Transverse colon (tissue), 4 donors: Measurements from ENCODE around the gene MMRN2. TPM values are rescaled to one million over a fixed set of nuclear protein-coding genes. Genes with fewer than 3 reads are reported as not detected.

Source experiments
- DNase-seq: peaks from one replicate; pipeline ENCODE4 v3.0.0-alpha.2; 2019
- H3K27ac ChIP-seq, 4 donors: fragments of 200-600 bp; sonication (generic); 2 replicates each; pipeline ENCODE4 v1.5.1; 2016 to 2018; ENCODE audit warnings: inconsistent platforms in 4 of 4
- H3K27me3 ChIP-seq: fragments of 200-600 bp; sonication (generic); 2 replicates; pipeline ENCODE4 v1.5.1; 2017; ENCODE audit warnings: inconsistent platforms
- H3K36me3 ChIP-seq, 4 donors: fragments of 200-600 bp; sonication (generic); 2 replicates each; pipeline ENCODE4 v1.5.1; 2017 to 2019; ENCODE audit warnings: inconsistent platforms in 4 of 4
- H3K4me1 ChIP-seq, 4 donors: fragments of 200-600 bp; sonication (generic); 2 replicates each; pipeline ENCODE4 v1.5.1; 2017 to 2020; ENCODE audit warnings: inconsistent platforms in 4 of 4
- H3K4me3 ChIP-seq, 4 donors: fragments of 200-600 bp; sonication (generic); 1 replicate in 1 of 4; 2 replicates in 3 of 4; pipeline versions ENCODE4 v1.5.1 to v1.6.1; 2017 to 2019; ENCODE audit warnings: inconsistent platforms in 4 of 4
- H3K9me3 ChIP-seq, 2 donors: fragments of 200-600 bp; sonication (generic); 2 replicates each; pipeline ENCODE4 v1.5.1; 2017 to 2019; ENCODE audit warnings: inconsistent platforms in 2 of 2
- CTCF ChIP-seq, 5 experiments: fragments of 200-600 bp in 3 of 5; fragments of 450-650 bp in 2 of 5; sonication (generic) in 3 of 5; IDR thresholded peaks; 1 replicate in 2 of 5; 2 replicates in 3 of 5; pipeline ENCODE4 v1.5.1; 2016 to 2017; ENCODE audit warnings: antibody characterized with exemption in 5 of 5, inconsistent platforms in 3 of 5, mild to moderate bottlenecking in 2 of 5, moderate library complexity in 1 of 5
- EP300 ChIP-seq: sonication (generic); formaldehyde crosslinking; IDR thresholded peaks from one replicate; pipeline ENCODE4 v1.6.1; 2017; ENCODE audit warnings: antibody characterized with exemption, low read depth
- POLR2A ChIP-seq: fragments of 450-650 bp; IDR thresholded peaks from one replicate; pipeline ENCODE4 v1.6.1; 2016; ENCODE audit warnings: antibody characterized with exemption, mild to moderate bottlenecking, moderate library complexity
- POLR2AphosphoS5 ChIP-seq, 3 donors: sonication (generic); formaldehyde crosslinking; IDR thresholded peaks; one replicate each; pipeline ENCODE4 v1.6.1; 2016; ENCODE audit warnings: antibody characterized with exemption in 3 of 3
- WGBS, 2 donors: methylation state at CpG; one replicate each; pipeline ENCODE4 v1.1.5; 2018; ENCODE audit warnings: low coverage in 1 of 2; 5-methylcytosine and 5-hydroxymethylcytosine counted together
- in situ Hi-C, 4 donors: fragments of 200-750 bp; cut with MboI; loops; one replicate each; pipeline versions ENCODE4 v1.15.0 to v1.15.1; 2017; ENCODE audit warnings: low sequenced_read_pairs in 3 of 4, low pct_ligation_motif_present in 1 of 4, low pct_unique_long_range_greater_than_20kb in 1 of 4
- intact Hi-C: fragments of 100-400 bp; cut with DNase I; formaldehyde crosslinking; loops from one replicate; pipeline ENCODE4 v1.15.1; 2023; ENCODE audit warnings: low total_unique reads
- total RNA-seq, 4 donors: library from RNA; depleted of rRNA; stranded (reverse); fragments of >200 nt; gene quantifications; one replicate each; pipeline ENCODE4 v1.1.0, GENCODE V29; 2016

The MMRN2 gene
- total RNA-seq, 4 donors from 2014 or later: 1.1 to 25.3 (median 8.1) TPM

DNA sequence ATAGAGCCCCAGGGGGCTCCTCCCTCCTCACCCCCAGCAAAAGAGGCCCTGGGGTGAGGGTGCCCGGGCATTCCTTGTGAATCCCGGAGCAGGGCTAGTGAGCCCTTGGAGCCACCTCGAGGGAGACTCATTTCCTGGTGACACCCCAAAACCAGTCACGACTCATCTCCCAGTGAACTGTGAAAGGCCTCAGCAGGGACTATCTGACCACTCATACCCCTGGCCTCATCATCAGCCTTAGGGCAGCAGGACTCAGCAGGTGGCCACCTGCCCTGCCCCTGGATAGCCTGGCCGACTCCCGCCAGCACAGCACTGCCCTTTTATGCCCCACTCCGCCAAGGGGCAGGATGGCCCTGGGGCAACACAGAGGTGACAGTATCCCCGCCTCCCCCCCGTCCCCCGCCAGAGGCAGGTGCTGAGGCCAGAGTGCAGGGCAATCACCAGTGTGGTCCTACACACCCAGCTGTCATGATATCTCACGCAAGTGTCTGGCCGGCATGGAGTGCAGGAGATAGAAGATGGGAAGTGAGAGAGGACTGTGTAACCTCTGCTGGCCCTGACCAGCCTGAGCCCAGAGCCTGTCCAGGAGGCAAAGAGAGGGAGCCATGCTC is 4.2 kb upstream of the MMRN2 start:
- WGBS, 2 donors: 80 to 89% methylated on average over 2 to 10 of the region's 12 CpGs
- Histone ChIP-seq H3K4me3 (no peak overlapping the region), H3K9me3 (no peaks in the 10 kb centered on the region), H3K27ac (no peak overlapping the region), H3K27me3 (no peaks in the 10 kb centered on the region), H3K4me1 (peaks cover 5 to 20% (median 13%) of the 10 kb centered on the region in 4 donors), H3K36me3 (no peaks in the 10 kb centered on the region)
- no peak for DNase-seq
- intact Hi-C loops: no loop called here
- in situ Hi-C loops: no loop called here
- TF ChIP-seq POLR2AphosphoS5 (IDR thresholded peaks at IDR 0.05) (no peak), CTCF (IDR thresholded peaks at IDR 0.05) (no peak), POLR2A (no peak), EP300 (no peak)

DNA sequence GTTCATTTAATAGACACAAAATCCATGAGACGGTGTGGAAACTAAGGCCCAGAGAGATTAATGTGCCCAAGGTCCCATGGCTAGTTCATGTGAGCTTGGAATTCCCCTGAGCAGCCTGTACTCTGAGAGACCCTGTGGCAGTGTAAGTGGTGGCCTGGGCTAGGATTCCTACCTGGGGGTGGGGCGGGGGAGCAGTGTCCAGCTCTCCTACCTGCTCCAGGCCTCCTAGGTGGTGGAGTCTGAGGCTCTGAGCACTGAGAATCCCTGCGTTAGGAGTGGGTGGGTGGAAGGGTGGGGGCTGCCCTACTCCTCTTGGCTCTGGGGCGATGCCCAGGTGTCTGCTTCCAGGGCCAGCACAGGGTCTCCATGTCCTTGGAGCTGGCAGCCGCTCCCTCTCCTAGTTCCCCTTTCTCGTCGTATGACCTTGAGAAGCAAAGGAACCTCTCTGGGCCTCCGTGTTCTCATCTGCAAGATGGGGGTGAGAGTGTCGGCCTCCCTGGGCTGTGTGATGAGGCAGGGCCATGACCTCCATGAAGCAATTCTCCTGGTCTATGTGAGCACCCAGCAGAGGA is 3.5 kb upstream of the MMRN2 start:
- Histone ChIP-seq H3K9me3 (no peaks in the 10 kb centered on the region), H3K27me3 (no peaks in the 10 kb centered on the region), H3K4me3 (no peak overlapping the region), H3K36me3 (no peaks in the 10 kb centered on the region), H3K27ac (no peak overlapping the region), H3K4me1 (peaks cover 0 to 15% (median 7%) of the 10 kb centered on the region in 4 donors)
- in situ Hi-C loops: no loop called here
- WGBS, 2 donors: 86% methylated on average over 9 of the region's 9 CpGs; no CpG with 5 or more reads in 1 of the 2 donors
- DNase-seq: peak; percentile 2
- no peak for TF ChIP-seq EP300
- intact Hi-C loops: no loop called here

DNA sequence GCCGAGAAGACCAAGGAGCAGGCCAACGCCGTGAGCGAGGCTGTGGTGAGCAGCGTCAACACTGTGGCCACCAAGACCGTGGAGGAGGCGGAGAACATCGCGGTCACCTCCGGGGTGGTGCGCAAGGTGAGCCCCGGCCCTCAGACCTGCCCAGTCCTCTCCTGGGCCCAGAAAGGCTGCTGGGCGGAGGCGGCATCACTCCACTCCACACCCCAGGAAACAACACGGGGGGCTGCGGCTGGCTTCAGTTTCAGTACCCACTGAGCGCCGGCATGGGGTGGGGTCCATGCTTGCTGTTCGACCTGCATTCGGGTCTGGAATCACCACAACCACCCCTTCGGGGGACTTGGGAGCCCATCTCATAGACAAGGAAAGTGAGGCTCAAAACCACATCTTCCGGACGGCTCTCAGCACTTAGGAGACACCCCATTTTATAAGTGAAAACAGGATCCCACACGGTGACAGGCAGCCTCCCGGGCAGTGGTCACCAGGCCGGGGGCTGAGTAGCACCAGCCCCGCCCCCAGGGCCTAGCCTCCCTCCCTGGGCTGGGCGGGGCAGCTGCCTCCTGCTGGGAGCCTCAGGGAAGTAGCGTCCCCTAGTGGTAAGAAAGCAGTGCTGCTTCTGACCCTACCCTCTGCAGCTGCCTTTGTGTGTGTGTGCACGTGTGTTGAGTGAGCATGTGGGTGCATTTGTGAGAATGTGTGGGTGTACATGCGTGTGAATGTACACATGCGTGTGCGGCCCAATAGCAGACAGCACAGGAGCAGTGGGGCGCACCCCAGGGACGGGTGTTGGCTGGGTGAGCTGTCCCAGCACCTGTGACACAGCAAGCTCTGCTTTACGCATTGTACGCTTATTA is 2.8 kb upstream of the MMRN2 start:
- H3K9me3 ChIP-seq: no peaks in the 10 kb centered on the region
- no peaks in the 10 kb centered on the region for H3K36me3 ChIP-seq
- in situ Hi-C loops (no loop called here), intact Hi-C loops (no loop called here)
- H3K27me3 ChIP-seq: no peaks in the 10 kb centered on the region
- H3K4me1 ChIP-seq: peaks cover 0 to 15% (median 7%) of the 10 kb centered on the region in 4 donors
- WGBS, 2 donors: 61 to 68% methylated on average over 4 to 37 of the region's 37 CpGs
- peak; percentile 77 to 93 (median 87) for TF ChIP-seq CTCF (IDR thresholded peaks at IDR 0.05)
- no peak for TF ChIP-seq EP300
- no peak overlapping the region for H3K4me3 ChIP-seq
- peak overlapping the region in 2 of 4 donors; percentile 8 to 46 for H3K27ac ChIP-seq
- DNase-seq: peak; percentile 52

DNA sequence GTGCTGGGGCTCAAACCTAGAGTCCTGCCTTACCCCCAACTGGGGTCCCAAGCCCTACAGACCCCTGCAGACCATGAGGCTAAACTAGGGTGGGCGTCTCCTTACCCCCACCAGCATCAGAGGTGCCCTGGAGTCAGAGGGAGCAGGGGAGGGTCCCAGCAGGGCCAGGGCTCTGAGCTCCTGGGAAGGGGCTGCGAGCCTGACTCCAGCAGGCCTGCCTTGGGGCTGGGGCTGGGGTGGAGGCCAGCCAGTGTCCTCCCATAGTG is 2.3 kb upstream of the MMRN2 start:
- no peak for DNase-seq
- H3K9me3 ChIP-seq: no peaks in the 10 kb centered on the region
- intact Hi-C loops (no loop called here), in situ Hi-C loops (no loop called here)
- H3K4me3 ChIP-seq: no peak overlapping the region
- 86% methylated on average over 2 of the region's 2 CpGs; no CpG with 5 or more reads in 1 of the 2 donors for WGBS, 2 donors
- H3K36me3 ChIP-seq: no peaks in the 10 kb centered on the region
- H3K27me3 ChIP-seq: no peaks in the 10 kb centered on the region
- H3K4me1 ChIP-seq: peaks cover 0 to 21% (median 7%) of the 10 kb centered on the region in 4 donors
- no peak for TF ChIP-seq POLR2AphosphoS5 (IDR thresholded peaks at IDR 0.05)
- TF ChIP-seq POLR2A: no peak
- TF ChIP-seq CTCF (IDR thresholded peaks at IDR 0.05): no peak
- TF ChIP-seq EP300: no peak
- H3K27ac ChIP-seq: peak overlapping the region in 2 of 4 donors; percentile 8 to 46
